ENCODE results near the gene RBM15.

RBM15 gene

DNA sequence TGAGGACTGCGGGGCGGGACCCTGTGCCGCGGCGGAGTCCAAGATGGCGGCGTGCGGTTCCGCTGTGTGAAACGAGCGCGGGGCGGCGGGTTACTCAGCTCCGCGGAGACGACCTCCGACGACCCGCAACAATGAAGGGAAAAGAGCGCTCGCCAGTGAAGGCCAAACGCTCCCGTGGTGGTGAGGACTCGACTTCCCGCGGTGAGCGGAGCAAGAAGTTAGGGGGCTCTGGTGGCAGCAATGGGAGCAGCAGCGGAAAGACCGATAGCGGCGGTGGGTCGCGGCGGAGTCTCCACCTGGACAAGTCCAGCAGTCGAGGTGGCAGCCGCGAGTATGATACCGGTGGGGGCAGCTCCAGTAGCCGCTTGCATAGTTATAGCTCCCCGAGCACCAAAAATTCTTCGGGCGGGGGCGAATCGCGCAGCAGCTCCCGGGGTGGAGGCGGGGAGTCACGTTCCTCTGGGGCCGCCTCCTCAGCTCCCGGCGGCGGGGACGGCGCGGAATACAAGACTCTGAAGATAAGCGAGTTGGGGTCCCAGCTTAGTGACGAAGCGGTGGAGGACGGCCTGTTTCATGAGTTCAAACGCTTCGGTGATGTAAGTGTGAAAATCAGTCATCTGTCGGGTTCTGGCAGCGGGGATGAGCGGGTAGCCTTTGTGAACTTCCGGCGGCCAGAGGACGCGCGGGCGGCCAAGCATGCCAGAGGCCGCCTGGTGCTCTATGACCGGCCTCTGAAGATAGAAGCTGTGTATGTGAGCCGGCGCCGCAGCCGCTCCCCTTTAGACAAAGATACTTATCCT, 430 bp downstream of the RBM15 start (continued):
- TF ChIP-seq OVOL3 (tag by site-specific recombination; IDR thresholded peaks at IDR 0.05) = no peak
- TF ChIP-seq ZNF830 (tag by site-specific recombination; IDR thresholded peaks at IDR 0.05; ENCODE audit: low read depth) = no peak
- TF ChIP-seq, protein P1, sequence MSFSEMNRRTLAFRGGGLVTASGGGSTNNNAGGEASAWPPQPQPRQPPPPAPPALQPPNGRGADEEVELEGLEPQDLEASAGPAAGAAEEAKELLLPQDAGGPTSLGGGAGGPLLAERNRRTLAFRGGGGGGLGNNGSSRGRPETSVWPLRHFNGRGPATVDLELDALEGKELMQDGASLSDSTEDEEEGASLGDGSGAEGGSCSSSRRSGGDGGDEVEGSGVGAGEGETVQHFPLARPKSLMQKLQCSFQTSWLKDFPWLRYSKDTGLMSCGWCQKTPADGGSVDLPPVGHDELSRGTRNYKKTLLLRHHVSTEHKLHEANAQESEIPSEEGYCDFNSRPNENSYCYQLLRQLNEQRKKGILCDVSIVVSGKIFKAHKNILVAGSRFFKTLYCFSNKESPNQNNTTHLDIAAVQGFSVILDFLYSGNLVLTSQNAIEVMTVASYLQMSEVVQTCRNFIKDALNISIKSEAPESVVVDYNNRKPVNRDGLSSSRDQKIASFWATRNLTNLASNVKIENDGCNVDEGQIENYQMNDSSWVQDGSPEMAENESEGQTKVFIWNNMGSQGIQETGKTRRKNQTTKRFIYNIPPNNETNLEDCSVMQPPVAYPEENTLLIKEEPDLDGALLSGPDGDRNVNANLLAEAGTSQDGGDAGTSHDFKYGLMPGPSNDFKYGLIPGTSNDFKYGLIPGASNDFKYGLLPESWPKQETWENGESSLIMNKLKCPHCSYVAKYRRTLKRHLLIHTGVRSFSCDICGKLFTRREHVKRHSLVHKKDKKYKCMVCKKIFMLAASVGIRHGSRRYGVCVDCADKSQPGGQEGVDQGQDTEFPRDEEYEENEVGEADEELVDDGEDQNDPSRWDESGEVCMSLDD (tag by site-specific recombination; IDR thresholded peaks at IDR 0.05) = peak; percentile 59; the same call in 1 of the 2 replicates
- peak; percentile 85 for TF ChIP-seq ZBTB7A (tag by site-specific recombination; IDR thresholded peaks at IDR 0.05; ENCODE audit: low read depth)
- no peak for TF ChIP-seq ZNF600 (tag by site-specific recombination; IDR thresholded peaks at IDR 0.05)
- TF ChIP-seq, protein P2, sequence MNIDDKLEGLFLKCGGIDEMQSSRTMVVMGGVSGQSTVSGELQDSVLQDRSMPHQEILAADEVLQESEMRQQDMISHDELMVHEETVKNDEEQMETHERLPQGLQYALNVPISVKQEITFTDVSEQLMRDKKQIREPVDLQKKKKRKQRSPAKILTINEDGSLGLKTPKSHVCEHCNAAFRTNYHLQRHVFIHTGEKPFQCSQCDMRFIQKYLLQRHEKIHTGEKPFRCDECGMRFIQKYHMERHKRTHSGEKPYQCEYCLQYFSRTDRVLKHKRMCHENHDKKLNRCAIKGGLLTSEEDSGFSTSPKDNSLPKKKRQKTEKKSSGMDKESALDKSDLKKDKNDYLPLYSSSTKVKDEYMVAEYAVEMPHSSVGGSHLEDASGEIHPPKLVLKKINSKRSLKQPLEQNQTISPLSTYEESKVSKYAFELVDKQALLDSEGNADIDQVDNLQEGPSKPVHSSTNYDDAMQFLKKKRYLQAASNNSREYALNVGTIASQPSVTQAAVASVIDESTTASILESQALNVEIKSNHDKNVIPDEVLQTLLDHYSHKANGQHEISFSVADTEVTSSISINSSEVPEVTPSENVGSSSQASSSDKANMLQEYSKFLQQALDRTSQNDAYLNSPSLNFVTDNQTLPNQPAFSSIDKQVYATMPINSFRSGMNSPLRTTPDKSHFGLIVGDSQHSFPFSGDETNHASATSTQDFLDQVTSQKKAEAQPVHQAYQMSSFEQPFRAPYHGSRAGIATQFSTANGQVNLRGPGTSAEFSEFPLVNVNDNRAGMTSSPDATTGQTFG (tag by site-specific recombination; IDR thresholded peaks at IDR 0.05; ENCODE audit: borderline replicate concordance) = no peak
- TF ChIP-seq CTCF (tag by site-specific recombination; IDR thresholded peaks at IDR 0.05) = peak; percentile 82
- TF ChIP-seq ZNF837 (tag by site-specific recombination; IDR thresholded peaks at IDR 0.05) = no peak
- TF ChIP-seq ZNF530 (tag by site-specific recombination; IDR thresholded peaks at IDR 0.05; ENCODE audit: low read depth) = no peak
- no peak for TF ChIP-seq GLI2 (tag by site-specific recombination; IDR thresholded peaks at IDR 0.05; ENCODE audit: borderline replicate concordance, low read depth)
- TF ChIP-seq ZNF175 (tag by site-specific recombination; IDR thresholded peaks at IDR 0.05) = no peak
- TF ChIP-seq ZBTB11 (tag by site-specific recombination; conservative IDR thresholded peaks at IDR 0.05; ENCODE audit: low read depth) = peak; percentile 34; the same call in 1 of the 2 replicates
- TF ChIP-seq SP7 (tag by site-specific recombination; IDR thresholded peaks at IDR 0.05) = peak; percentile 53
- no peak for TF ChIP-seq ZNF112 (tag by site-specific recombination; IDR thresholded peaks at IDR 0.05)
- TF ChIP-seq, protein P3, sequence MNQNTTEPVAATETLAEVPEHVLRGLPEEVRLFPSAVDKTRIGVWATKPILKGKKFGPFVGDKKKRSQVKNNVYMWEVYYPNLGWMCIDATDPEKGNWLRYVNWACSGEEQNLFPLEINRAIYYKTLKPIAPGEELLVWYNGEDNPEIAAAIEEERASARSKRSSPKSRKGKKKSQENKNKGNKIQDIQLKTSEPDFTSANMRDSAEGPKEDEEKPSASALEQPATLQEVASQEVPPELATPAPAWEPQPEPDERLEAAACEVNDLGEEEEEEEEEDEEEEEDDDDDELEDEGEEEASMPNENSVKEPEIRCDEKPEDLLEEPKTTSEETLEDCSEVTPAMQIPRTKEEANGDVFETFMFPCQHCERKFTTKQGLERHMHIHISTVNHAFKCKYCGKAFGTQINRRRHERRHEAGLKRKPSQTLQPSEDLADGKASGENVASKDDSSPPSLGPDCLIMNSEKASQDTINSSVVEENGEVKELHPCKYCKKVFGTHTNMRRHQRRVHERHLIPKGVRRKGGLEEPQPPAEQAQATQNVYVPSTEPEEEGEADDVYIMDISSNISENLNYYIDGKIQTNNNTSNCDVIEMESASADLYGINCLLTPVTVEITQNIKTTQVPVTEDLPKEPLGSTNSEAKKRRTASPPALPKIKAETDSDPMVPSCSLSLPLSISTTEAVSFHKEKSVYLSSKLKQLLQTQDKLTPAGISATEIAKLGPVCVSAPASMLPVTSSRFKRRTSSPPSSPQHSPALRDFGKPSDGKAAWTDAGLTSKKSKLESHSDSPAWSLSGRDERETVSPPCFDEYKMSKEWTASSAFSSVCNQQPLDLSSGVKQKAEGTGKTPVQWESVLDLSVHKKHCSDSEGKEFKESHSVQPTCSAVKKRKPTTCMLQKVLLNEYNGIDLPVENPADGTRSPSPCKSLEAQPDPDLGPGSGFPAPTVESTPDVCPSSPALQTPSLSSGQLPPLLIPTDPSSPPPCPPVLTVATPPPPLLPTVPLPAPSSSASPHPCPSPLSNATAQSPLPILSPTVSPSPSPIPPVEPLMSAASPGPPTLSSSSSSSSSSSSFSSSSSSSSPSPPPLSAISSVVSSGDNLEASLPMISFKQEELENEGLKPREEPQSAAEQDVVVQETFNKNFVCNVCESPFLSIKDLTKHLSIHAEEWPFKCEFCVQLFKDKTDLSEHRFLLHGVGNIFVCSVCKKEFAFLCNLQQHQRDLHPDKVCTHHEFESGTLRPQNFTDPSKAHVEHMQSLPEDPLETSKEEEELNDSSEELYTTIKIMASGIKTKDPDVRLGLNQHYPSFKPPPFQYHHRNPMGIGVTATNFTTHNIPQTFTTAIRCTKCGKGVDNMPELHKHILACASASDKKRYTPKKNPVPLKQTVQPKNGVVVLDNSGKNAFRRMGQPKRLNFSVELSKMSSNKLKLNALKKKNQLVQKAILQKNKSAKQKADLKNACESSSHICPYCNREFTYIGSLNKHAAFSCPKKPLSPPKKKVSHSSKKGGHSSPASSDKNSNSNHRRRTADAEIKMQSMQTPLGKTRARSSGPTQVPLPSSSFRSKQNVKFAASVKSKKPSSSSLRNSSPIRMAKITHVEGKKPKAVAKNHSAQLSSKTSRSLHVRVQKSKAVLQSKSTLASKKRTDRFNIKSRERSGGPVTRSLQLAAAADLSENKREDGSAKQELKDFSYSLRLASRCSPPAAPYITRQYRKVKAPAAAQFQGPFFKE (tag by site-specific recombination; IDR thresholded peaks at IDR 0.05; ENCODE audit: borderline replicate concordance) = 0 out of 2 replicates have a peak, but pooled peaks have one; percentile 75
- TF ChIP-seq ZNF202 (tag by site-specific recombination; IDR thresholded peaks at IDR 0.05; ENCODE audit: borderline replicate concordance) = no peak
- 0 out of 2 replicates have a peak, but pooled peaks have one; percentile 21 for TF ChIP-seq ZNF629 (tag by site-specific recombination; IDR thresholded peaks at IDR 0.05)
- no peak for TF ChIP-seq ZSCAN23 (tag by site-specific recombination; IDR thresholded peaks at IDR 0.05)
- TF ChIP-seq ZFP41 (tag by site-specific recombination; IDR thresholded peaks at IDR 0.05; ENCODE audit: borderline replicate concordance) = no peak
- TF ChIP-seq ZNF558 (tag by site-specific recombination; IDR thresholded peaks at IDR 0.05) = no peak
- peak; percentile 19; the same call in 1 of the 2 replicates for TF ChIP-seq ZNF146 (tag by site-specific recombination; IDR thresholded peaks at IDR 0.05)

All from HEK293 (cell line).